ENCODE data around the gene SEMA3D.

The SEMA3D gene

DNA sequence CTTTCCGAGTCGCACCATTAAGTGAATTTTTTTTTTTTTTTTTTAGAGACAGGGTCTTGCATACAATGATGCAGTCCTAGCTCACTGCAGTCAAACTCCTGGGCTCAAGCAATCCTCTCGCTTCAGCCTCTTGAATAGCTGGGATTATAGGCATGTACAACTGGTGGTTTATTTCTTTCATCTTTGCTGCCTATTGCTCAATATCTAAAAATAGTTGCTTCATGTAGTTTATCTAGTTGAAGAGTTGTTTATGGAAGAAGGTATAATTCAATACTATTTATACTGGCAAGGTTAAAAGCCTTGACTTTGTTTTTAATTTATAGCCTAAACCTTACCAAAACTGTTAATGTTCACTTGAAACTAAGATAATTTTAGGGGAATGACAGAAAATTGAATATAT lies 66.9 kb downstream of the SEMA3D start:
- DNase-seq: no peak

DNA sequence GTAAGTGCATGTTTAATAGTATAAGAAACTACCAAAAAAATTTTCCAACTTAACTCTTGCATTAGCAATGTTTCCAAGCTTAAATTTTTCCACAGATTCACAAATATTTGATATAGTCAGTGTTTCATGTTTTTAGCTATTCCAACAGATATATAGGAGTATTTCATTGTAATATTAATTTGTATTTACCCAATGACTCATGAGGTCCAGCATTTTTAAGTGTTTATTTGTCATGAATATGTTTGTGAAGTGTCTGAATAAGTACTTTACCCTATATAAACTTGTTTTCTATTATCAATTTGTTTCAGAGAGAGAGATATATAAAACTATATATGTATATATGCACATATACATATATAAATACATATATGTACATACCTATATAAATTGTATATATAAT lies 71.0 kb downstream of the SEMA3D start:
- no peak for DNase-seq

DNA sequence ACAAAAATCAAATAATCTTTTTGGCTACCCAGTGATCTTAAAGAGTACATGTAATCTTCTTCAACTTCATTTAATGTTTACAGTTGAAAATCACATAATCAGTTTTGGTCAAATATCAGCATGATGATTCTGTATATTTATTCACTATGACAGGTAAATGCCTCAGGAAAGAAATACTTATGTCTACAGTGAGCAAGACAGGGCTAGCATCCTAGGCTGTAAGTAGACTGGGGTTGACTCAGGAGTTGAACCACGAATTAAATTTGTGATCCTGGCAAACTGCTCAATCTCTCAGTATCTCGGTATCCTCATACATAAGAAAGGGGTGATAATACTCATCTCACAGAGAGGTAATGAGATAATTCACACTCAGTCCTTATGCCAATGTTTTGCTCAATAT lies 71.8 kb downstream of the SEMA3D start:
- DNase-seq: no peak

DNA sequence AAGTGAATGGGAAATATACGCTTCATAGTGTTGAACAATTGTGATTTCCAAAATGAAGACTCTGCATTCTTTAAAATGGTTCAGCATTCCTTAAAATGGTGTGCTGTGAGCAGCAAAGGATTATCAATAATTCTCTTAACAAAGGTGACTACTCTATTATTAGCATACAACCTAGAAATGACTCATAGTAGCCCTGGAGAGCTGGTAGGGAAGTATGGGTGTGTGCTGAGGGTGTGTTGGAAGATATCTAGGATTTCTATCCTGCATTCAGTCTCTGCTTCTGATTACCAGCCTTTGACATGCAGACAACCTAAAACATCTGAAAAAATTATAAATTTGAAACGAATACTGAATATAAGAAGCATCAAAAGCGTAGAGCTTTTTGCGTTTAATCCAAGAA lies 72.5 kb downstream of the SEMA3D start:
- DNase-seq: no peak

DNA sequence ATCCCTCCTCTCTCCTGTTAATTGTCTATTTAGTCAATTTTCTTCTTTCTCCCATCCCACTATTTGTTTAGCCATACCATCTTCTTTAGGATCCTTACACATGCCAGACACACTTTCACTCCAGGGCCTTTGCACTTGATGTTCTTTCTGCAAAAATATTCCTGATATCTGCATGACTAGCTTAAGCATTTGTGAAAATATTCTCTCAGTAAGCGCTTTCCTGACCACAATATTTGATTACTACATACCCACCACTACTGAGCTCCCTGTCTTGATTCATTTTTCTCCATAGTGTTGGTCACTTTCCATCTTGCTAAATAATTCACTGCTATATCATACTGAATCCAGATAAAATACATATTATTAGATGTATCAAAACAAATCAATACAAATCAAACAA lies 75.1 kb downstream of the SEMA3D start:
- no peak for DNase-seq

DNA sequence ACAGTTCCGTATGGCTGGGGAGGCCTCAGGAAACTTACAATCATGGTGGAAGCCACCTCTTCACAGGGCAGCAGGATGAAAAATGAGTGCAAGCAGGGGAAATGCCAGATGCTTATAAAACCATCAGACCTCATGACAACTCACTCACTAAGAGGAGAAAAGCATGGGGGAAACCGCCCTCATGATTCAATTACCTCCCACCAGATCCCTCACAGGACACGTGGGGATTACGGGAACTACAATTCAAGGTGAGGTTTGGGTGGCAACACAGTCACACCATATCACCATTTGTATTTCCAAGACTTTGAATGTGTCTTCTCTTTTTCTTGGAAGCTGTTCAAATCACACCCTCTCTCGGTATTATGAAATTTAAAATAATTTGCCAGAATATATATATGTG lies 80.1 kb downstream of the SEMA3D start:
- no peak for DNase-seq

DNA sequence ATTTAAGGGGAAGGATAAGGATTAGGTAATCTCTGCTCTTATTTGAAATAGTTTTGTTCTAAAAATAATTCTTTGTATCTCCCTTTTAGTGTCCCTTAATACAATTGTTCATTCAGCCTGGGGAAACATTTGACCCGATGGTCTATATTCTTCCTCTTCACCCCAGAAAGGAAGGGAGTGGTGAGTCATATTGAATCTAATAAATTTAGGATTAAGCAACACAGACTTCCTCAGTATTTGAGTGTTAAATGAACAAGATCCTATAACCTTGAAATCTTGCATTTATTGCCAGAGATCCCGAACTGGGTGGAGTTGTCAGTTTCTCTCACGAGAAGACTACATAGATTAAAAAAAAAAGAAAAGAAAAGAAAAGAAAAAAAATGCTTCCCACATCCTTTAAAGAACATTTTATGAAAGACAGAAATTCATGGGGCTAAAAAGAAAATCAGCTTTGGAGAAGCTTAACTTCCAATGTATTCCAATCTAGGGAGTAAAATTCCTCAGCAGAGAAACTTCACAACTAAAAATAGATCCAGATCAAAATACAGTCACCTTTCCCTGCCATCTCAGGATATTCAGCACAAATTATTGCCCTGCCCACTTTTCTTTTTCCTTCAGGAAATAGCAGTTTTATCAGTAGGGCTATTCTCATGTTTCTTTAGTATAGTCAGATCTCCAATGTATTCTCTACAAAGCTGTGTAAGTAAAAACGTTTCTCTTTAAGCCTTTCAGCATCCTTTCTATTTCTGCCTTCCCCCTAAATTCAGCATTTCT lies 82.2 kb downstream of the SEMA3D start:
- no peak for DNase-seq

DNA sequence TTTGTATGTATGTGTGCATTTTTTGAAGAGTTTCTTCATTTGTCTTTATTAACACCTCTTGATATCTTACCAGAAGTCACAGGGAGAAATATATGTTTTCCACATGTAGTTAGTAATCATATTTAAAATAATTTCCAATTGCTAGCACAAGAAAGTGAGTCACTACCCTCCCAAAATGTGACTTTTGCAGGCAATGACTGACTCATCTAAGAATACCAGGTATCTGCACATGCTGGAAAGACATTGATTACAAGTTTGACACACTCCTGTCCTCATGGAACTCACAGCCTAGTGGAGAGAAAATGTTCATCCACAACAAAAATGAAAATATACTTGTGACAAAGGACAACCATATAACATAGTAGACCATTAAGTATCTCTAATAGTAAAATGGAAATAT lies 82.9 kb downstream of the SEMA3D start:
- DNase-seq: no peak

DNA sequence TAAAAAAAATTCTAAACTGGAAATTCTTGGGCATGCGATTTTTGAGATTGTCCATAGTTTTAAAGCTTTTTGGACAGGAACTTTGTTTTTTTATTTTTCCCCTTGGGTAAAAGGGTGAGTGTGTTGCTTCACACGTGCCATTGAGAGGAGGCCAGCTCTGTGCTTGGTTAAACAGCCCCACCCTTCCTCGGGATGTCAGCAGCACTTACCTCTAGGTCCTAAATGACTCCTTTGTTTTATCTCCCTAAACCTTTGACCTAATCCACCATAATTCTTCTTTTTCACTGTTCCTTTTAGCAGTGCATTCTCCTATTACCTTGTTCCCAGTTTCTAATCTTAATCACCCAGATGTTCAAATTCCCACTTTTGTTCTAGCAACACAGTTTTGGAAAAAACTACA lies 83.5 kb downstream of the SEMA3D start:
- no peak for DNase-seq

DNA sequence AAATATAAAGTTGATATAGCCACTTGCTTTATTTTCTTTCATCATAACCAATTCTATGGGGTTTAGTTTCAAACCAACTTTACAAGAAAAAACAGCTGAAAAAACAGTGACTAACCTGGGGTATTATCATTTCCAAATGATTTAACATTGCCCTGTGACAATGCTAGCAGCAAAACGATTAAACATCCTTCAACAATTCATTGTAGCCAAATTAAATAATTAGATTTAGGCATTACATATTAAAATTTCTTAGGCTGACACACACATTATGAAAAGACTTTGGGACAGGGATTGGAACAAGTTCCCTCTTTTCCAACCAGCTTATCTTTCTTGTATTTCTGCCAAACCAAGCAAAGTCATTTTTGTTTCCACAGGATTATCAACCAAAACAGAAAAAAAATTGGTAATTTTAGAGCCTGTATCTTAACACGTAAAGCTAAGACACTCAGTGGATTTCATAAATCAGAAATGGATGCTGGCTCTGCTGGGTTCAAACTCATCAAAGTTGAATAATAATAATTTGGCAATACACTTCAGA lies 84.0 kb downstream of the SEMA3D start:
- DNase-seq: peak; percentile 56

DNA sequence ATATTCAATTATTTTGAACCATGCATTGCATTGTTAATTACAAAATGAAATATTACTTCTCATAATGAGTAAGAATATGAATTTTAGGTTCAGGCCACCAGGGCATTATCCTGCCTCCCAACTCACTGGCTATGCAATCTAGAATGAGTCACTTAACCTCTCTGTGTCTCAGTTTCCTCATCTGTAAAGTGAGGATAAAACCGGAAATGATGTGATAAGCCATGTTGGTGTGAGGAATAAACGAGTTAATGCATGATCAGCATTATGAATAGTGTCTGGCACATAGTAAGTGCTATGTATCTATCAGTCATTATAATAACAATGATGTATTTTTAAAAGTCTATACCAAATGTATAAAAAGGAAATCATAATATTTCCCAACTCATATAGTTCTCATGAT lies 85.5 kb downstream of the SEMA3D start:
- DNase-seq: no peak

DNA sequence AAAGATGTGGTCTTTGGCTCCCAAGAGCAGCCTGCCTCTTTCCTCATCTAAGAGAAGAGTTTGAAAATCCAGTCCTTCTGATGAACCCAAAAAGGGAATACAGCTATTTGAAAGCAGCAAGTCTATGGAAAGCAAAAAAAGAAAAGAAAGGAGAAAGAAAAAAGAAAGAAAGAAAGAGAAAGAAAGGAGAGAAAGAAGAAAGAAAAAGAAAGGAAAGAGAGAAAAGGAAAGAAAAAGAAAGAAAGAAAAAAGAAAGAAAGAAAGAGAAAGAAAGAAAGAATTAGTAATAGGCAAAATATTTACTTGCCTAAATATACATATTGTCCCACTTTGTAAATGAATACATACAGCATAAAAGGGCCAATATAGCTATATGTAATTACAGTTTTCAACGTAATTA lies 89.0 kb downstream of the SEMA3D start:
- no peak for DNase-seq

DNA sequence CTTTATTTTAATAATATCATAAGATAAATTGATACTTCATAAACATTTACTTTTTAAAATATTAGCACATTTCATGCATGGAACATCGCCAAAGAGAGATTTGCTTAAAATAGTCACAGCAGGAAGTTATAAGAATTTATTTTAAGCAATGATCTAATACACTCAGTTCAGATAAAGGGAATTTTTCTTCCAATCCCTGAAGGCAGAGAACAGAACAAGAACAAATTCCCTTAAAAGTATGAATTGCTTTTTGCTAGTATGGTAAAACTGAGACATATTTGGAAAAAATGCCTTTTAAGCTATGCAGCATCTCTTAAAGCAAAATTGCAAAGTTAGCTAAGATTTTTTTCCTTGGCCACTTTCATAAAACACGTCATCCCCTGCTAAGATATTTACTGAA lies 91.0 kb downstream of the SEMA3D start:
- DNase-seq: no peak

DNA sequence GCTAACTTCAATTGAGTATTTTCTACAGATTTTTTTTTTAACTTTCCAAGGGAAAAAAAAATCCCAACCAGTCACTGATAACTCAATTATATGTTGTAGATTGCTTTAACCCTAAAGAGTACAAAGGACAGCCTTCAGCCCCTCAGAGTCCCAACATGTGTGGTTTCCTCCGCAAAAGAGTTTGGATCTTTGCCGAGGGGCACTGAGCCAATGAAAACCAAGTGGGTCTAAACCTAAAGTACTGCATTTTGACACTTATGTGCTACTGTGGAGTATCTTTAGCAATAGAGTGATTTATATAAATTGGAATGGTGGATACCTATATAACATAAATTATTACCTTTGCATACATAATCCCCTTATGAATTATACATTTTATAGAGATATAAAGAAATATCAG lies 91.5 kb downstream of the SEMA3D start:
- DNase-seq: no peak

DNA sequence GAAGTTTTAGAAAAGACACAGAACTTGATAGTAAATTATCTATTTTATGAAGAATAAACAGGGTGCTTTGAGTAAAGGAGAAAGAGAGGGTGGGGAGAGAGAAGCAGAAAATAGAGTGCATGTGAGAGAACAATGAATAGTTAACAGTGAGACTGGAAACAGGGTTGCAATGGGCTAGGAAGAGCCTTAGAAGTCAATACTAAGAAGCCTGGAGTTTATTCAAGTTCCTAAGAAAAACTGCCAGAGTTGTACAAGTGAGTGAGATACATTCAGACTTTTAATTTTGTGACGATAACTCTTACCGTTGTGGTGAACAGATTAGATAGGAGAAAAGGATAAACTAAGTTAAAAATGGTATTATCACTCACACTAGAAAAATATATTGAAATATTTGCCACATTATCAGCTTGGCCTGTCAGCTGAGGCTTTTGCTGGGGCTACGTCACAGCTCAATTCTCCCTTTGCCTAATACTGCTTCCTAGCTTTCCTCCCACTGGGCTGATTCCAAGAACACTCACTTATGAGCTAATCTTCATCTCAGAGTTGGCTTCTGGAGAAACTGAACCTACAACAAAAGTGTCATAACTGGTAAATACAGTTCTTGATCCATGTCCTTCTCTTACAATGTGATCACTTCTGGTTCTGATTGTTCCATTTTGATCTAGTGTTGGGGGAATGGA lies 92.7 kb downstream of the SEMA3D start:
- no peak for DNase-seq

DNA sequence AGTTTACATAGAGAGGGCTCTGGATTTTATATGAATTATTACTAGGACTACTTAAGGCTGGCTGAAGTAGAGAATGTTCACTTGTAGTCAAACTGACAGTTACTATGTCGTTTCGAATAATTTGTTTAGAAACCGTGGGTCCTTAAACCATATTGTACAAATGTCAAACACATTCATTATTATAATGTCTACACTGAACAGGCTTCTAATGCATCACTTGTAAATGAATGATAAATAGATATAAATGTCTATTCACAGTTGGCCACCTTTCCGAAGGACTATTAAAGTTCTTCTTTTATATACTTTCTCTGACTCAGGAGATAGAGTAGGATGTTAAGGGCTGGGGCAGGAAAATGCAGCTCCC lies 95.3 kb downstream of the SEMA3D start:
- DNase-seq: no peak

DNA sequence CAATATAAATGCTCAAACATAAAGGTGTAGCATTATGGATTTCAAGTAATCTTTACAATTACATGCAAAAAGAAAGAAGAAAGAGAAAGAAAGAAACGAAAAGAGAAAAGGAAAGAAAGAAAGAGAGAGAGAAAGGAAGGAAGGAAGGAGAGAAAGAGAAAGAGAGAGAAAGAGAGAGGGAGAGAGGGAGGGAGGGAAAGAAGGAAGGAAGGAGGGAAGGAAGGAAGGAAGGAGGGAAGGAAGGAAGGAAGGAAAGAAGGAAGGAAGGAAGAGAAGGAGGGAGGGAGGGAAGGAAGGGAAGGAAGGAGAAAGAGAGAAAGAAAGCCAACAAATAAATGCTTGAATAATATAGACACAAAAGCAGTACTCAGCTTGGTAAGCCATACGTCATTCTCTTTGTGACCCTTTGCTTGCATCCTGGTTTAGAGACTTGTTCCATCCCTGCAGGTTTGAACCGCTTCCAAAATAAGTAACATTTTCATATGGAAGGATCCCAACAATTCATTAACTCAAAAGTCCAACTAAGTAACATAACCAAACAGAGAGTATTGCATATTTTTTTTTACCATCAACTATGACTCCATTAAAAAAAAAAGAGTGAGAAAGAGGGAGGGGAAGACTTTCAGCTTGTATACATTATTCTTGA lies 95.8 kb downstream of the SEMA3D start:
- no peak for DNase-seq

DNA sequence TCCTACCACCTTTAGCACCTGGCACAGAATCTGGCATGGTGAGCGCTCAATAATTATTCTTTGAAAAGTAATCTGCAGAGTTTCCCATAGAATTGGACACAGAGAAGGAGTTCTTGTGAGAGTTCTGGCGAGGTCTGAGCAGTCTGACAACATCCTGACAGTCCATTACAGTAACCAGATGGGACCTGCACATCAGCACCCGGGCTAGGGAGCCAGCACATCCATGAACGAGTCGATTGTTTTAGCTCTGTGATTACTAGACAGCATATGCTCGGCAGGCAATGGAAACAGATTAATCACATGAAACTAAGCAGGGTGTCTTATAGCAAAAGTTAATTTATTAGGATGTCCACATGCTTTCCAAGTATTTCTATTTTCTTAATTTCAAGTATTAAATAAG lies 96.7 kb downstream of the SEMA3D start:
- no peak for DNase-seq

DNA sequence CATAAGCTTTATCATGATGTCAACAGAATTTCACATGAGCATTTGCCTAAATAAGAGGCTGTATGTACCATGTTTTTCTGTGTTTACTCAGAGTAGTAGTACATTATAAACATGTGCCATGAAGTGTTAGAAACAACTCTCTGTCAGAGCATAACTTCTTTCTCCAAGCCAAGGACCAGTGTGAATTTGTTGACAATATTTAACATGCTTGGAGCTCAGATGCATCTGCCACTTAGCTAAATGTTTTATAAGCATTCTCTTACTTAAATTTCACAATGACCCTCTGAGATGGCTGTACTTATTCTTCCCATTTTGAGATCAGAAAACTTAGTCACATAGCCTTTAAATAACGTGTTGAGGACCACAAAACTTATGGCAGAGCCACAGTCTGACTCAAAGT lies 105.0 kb downstream of the SEMA3D start:
- DNase-seq: no peak

DNA sequence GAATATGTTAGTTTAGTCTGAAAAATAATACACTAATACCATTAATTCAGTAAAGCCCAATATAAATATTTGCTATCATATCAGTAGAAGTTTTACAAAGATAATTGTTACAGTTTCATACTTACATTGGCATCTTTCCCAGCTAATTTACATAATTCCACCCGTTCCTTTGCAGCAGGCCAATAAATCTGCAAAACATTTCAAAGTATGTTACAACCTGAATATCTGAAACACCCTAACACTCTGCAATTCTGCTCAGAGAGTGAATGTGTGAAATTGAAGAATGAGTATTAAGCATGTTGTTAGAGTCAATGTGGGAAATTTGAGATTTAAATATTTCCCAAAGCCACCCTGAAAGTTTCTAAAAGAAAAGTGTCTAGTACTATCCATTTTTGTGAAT lies 105.5 kb downstream of the SEMA3D start:
- DNase-seq: no peak

DNA sequence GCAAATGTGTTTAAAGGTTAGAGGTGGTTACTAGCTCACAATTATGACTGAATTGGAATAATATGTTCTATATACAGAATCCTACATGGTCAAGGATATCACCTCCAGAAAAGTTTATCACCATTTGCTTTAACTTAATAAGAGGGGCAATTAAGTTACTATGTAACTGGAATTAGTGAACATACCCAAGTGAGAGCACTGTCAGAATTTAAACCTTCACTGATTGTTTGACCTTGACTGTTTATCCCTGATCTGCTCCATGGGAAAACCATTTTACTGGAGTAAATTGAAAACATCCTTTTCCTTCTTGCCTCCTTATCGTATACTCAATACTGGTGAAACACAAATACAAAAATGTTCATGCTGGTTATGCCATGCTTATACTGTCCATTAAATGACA lies 107.4 kb downstream of the SEMA3D start:
- no peak for DNase-seq

DNA sequence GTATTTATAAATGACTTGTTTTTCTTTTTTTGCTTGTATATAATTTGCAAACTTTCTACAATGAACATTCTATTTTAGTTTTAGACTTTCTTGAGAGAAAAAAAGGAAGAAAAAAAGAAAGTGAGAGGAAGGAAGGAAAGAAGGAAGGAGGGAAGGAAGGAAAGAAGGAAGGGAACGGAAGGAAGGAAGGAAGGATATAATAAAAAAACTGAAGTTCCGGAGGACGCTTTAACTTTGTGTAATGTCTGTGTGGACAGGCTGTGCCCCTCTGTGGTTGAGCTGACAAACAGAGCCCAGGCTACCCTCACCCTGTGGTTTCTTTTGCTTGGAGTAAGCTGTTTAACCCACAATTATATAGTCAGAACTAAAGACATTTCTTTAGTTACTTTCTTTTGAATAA lies 108.7 kb downstream of the SEMA3D start:
- DNase-seq: no peak

DNA sequence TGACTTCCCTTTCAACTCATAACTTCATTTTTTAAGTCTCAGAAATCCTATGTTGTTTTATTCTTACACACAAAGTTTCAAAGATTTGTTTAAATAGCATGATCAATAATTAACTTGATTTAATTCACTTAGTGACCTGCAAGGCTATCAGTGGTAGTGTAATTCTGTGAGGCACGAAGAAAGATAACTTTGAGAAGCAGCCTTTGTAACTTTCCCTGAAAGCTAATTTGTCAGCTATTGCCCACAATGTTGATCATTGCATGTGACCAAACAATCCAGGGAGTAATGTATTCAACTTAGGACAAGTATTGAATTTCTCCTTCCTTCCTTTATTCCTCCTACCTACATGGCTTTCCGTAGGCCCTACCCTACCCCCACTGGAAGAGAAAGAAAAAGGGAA lies 111.0 kb downstream of the SEMA3D start:
- no peak for DNase-seq

DNA sequence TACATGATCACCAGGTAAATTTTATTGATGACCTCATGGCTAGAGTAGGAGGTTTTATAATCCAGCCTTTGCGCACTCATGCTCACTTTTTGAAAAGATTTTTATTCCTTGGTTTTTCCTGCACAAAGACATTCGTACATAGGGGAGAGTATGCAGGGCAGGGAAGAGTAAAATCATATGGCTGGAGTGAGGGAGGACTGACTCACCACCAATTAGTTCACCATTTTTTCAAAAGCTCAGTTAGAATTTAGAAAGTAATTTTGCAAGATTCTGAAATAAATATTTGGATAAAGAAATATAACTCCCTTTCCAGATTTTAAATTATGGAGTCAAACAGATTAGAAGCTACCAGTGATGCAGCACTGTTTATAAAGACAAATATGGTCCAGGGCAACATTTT lies 111.9 kb downstream of the SEMA3D start:
- no peak for DNase-seq
